ENCODE measurements around the gene CHRM4.

The CHRM4 gene

GRCh38 chr11:46367244-46367915 is 24.2 kb downstream of the CHRM4 start:
- no peak for DNase-seq (ENCODE audit: low spot score)

GRCh38 chr11:46366661-46367161 is 24.9 kb downstream of the CHRM4 start:
- no peak for DNase-seq (ENCODE audit: low spot score)

DNA sequence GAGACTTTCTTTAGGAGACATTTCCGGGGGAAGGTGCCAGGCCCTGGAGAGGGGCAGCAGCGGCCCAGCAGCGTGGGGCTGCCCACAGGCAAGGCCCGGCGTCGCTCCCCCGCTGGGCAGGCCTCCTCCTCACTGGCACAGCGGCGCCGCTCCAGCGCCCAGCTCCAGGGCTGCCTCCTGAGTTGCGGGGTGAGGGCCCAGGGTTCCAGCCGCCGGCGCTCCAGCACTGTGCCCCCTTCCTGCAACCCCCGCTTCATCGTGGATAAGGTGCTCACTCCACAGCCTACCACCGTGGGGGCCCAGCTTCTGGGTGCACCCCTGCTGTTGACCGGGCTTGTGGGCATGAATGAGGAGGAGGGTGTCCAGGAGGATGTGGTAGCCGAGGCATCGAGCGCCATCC is 25.3 kb downstream of the CHRM4 start:
- DNase-seq (ENCODE audit: low spot score): no peak

DNA sequence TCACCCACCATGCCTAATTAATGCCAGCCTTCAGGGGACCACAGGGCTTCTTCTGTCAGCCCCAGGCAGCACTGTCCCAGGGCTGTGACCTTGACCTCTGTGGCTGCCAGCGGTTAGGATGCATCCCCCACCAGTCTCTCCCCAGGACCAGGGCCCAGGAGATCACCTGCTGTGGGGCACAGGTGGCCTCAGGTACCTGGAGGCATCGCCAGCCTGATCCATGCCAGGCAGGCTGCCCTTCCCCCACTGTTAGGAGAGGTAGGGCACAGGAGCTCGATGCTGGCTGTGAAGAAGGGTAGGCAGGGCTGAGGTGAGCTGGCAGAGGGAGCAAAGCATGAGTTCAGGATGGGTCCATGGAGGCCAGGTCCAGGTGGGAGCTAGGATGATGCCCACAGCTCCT is 26.8 kb downstream of the CHRM4 start:
- DNase-seq (ENCODE audit: low spot score): no peak

DNA sequence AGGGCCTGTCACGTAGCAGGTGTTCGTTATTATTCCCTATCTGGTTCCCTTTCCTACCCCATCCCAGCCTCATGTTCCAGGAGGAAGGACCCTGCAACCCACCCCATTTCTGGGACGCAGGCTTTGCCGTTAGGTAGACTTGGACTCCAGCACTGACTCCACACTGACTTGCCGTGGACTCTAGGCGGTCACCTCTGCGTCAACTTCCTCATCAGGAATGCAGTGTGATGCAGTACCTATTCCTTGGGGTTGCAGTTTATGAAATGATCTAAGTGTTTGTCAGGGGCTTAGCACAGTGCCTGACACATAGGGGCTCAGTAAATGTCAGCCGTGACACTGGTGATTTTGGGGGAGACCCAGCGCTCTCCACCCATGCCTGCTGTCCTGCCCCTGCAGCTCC is 27.5 kb downstream of the CHRM4 start:
- DNase-seq (ENCODE audit: low spot score): no peak

- no peak for DNase-seq (ENCODE audit: low spot score)
Observed at GRCh38 chr11:46363455-46364005, 28.0 kb downstream of the CHRM4 start.

- DNase-seq (ENCODE audit: low spot score): no peak
Observed at GRCh38 chr11:46363031-46363407, 28.6 kb downstream of the CHRM4 start.

- no peak for DNase-seq (ENCODE audit: low spot score)
Observed at GRCh38 chr11:46362156-46363030, 29.2 kb downstream of the CHRM4 start.

DNA sequence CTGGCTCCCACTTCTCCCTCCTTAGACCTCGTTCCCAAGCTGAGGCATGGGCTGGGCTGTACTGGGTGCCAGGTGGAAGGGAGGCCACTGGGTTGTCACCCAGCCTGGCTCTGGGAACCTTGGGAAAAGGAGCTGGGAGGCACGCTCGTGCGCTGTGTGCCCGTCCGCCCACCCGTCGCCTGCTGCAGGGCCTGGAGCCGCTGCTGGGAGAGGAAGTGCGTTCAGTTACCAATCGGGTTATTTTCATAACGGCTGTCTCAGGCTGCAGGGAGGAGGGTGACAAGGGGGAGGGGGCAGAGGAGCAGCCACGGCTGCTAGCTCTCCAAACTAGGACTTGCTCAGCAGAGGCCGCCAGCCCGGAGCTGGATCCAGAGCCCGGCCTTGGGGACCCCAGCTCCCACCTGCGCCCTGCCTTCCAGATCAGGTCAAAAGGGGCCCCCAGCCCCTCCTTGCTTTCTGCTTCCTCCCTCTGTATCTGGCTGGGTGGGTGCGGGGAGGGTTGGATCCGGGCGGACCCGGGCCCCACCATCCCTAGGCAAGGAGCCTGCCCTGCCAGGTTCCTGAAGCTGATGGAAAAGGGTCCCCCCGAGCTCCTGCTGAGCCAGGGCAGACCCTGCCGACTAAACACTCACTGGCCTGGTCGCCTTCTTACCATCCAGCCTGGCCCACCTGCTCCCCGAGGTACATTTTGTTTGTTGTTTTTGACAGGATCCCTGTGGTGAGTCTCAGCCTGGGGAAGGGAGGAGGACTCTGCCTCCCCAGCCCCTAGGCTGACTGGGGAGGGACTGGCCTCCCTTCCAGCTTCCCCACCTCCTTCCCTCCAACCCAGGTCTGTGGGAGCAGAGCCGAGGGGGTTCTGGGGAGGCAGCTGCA is 30.1 kb downstream of the CHRM4 start:
- no peak for DNase-seq (ENCODE audit: low spot score)

- DNase-seq (ENCODE audit: low spot score): no peak
Observed at GRCh38 chr11:46360878-46361277, 30.7 kb downstream of the CHRM4 start.

DNA sequence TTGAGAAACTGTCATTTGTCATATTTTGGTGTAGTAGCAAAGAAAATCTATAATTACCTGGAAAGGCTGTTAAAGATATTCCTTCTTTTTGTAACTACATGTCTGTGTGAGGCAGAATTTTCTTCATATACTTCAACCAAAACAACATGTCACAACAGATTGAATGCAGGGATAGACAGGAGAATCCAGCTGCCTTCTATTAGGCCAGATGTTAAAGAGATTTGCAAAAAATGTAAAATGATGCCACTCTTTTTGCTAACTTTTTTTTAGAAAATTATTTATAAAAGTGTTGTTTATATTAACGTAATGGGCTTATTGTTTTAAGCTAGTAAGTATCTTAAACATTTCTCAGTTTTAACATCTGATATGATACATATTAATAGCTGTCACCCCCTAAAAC is 31.6 kb downstream of the CHRM4 start:
- no peak for DNase-seq (ENCODE audit: low spot score)

DNA sequence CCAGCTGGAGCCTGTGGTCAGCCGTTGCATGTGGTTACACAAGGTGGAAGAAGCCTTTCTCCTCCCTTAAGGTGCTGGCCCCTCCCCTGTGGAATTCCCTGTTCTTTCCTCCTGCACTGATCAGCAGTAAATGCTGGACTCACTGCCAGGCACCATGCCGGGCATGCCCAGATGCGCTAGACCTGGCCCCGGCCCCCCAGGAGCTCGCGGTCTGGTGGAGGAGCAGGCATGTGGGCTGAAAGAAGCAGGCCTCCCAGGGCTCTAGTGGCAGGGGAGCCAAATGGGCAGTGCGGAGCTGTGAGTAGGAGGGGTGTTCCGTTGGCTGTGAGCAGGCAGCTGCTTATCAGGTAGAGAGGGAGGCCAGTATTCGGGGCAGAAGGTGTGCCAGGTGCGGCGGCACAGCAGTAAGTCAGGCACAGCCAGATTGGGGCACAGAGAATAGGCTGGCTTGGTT is 34.1 kb downstream of the CHRM4 start:
- no peak for DNase-seq (ENCODE audit: low spot score)

- DNase-seq (ENCODE audit: low spot score): peak; percentile 76
Observed at GRCh38 chr11:46356924-46357482, 34.6 kb downstream of the CHRM4 start.

DNA sequence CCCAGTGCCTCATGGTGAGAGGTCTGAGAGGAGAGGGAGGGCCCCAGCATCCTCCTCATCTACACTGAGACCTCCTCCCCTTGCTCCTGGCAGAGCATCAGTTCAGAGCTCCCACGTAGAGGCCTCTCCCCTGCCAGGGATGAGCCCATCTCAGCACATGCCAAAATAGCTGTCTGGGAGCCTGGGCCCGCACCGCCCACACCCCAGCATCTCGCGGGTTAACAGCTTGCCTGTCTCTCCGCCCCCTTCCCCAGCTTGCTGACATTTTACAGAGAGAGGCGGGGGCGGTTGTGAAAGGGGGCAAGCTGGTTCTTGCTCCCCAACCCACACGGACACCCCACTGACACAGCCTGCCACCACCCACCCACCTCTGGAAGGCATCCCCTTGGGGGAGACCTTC is 37.9 kb downstream of the CHRM4 start:
- no peak for DNase-seq (ENCODE audit: low spot score)

GRCh38 chr11:46352063-46352841 is 39.3 kb downstream of the CHRM4 start:
- peak; percentile 88 for DNase-seq (ENCODE audit: low spot score)

GRCh38 chr11:46351606-46352005 is 40.0 kb downstream of the CHRM4 start:
- no peak for DNase-seq (ENCODE audit: low spot score)

DNA sequence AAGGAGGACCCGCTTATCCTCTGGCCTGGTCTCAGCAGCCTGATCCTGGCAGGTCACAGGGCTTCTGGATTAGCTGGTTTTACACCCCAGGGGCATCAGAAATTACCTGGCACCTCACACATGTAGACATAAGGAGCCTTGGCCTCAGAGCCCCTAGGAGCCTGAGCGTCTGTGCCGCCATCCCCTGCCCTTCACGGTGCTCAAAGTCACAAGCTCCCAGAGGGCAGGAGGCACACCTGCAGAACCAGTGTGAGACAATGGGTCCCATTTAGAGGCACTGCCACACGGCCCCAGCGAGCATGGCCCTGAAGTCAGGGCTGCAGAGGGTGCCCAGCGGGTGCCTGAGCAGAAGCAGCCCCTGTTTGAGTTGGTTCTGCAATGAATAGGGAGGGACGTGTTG is 40.4 kb downstream of the CHRM4 start:
- DNase-seq (ENCODE audit: low spot score): no peak

GRCh38 chr11:46350695-46351094 is 40.9 kb downstream of the CHRM4 start:
- no peak for DNase-seq (ENCODE audit: low spot score)

DNA sequence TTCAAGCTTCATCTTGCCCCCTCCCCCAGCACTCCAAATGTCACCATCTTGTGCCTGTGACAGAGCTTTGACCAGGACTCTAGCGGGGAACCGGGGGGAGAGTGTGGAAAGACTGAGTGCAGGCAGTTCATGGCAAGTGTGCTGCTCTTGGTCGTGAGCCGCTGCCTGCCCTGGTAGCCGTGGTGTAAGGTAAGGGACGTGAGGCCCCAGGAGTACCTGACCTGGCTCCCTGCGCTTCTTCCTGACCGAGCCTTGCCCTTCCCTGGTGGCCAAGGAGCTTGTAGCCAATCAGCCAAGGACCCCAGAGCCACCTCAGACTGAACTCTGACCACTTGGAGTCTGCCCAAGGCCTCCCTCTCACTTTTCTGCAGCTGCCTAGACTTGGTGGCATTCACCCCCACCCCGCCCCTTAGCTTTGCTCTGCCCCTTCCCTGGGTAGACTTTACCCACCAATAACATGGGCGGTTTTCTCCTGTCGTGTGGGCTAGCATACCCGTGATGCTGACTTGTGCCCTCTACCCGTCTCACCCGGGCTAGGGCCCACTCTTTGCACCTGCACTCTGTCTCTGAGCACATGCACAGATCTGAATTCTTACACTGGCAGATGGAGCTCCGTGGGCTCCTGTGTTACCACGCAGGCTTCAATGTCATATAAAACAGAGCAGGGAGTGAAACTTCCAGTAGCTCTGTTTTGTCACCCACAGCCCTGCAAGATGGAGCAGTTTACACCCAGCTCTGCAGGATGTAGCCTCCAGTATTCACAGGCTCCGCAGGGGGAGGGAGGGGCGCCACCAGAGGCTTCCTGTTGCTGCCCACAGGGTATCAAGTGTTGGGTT is 42.8 kb downstream of the CHRM4 start:
- no peak for DNase-seq (ENCODE audit: low spot score)

All from HuH-7 (cell line).